Fibroblast of lung (primary cell): ENCODE data around the gene DUSP15.

ENCODE experiments used
- CTCF ChIP-seq, 2 donors: IDR thresholded peaks in 1 of 2; conservative IDR thresholded peaks in 1 of 2; 1 replicate in 1 of 2; 2 replicates in 1 of 2; pipeline ENCODE4 v1.5.1; 2011 to 2012; ENCODE audit warnings: low read length in 2 of 2, control low read depth in 1 of 2, inconsistent platforms in 1 of 2, low read depth in 1 of 2, mild to moderate bottlenecking in 1 of 2
- EZH2 ChIP-seq: IDR thresholded peaks from 2 replicates; pipeline ENCODE4 v1.5.1; 2012; ENCODE audit warnings: low read length, control low read depth, mild to moderate bottlenecking; ENCODE audit errors: missing control alignments

GRCh38 chr20:31848088-31848999 lies 22.0 kb downstream of the DUSP15 start:
- no peak for TF ChIP-seq CTCF (conservative IDR thresholded peaks at IDR 0.05 in 1 of 2, IDR thresholded peaks at IDR 0.05 in 1 of 2; ENCODE audit: low read depth in 1 of 2, low read length in 2 of 2)
- TF ChIP-seq EZH2 = no peak
